Panc1 (cell line): Measurements from ENCODE around the gene PGS1. TPM values are rescaled to one million over a fixed set of nuclear protein-coding genes. Genes with fewer than 3 reads are reported as not detected.

Experiments
- ATAC-seq: fragments of 200-7000 bp; cut with Tn5 transposase; 2 replicates; pipeline ENCODE4 v1.9.1; 2020; ENCODE audit warnings: mild to moderate bottlenecking, moderate library complexity
- BruUV-seq: library from RNA; stranded (reverse); fragments of 400-500 nt; replicated peaks from 2 replicates; lab custom pipeline; 2021; lab: Mats Ljungman, UMichigan
- CTCF ChIA-PET: fragments of 300-600 bp; sonication (Branson Sonifier 250); formaldehyde crosslinking; loops from one replicate; lab custom pipeline; 2022; ENCODE audit warnings: antibody characterized with exemption; lab: Charles Lee
- POLR2A ChIA-PET: fragments of 300-600 bp; sonication (Branson Sonifier 250); formaldehyde crosslinking; loops from one replicate; lab custom pipeline; 2022; ENCODE audit warnings: antibody characterized with exemption; lab: Charles Lee
- DNase-seq: peaks from one replicate; pipeline ENCODE4 v3.0.0-alpha.2; 2010; ENCODE audit warnings: low read depth, low spot score
- H3K27ac ChIP-seq: 2 replicates; pipeline ENCODE4 v1.5.1; 2011; ENCODE audit warnings: mild to moderate bottlenecking, low read length, inconsistent platforms
- H3K27me3 ChIP-seq: fragments of 200-500 bp; sonication (Bioruptor generic); 2 replicates; pipeline ENCODE4 v1.6.0; 2014; ENCODE audit warnings: low read length, inconsistent platforms; ENCODE audit not compliant: control insufficient read depth, insufficient read depth
- H3K36me3 ChIP-seq: fragments of 200-500 bp; sonication (Bioruptor generic); 2 replicates; pipeline ENCODE4 v1.5.1; 2014; ENCODE audit warnings: inconsistent platforms, mild to moderate bottlenecking, low read length, moderate library complexity; ENCODE audit not compliant: control insufficient read depth, insufficient read depth
- H3K4me1 ChIP-seq: 2 replicates; pipeline ENCODE4 v1.5.1; 2011; ENCODE audit warnings: inconsistent platforms, mild to moderate bottlenecking, low read length, moderate library complexity; ENCODE audit not compliant: control insufficient read depth, insufficient read depth
- H3K4me3 ChIP-seq, 2 experiments: 2 replicates each; pipeline ENCODE4 v1.5.1; 2011 to 2012; ENCODE audit warnings: low read depth in 2 of 2, low read length in 2 of 2, mild to moderate bottlenecking in 2 of 2, inconsistent platforms in 1 of 2, moderate library complexity in 1 of 2
- H3K9me3 ChIP-seq: fragments of 200-500 bp; sonication (Bioruptor generic); 2 replicates; pipeline ENCODE4 v1.5.1; 2014; ENCODE audit warnings: low read depth, mild to moderate bottlenecking, inconsistent platforms, low read length, moderate library complexity; ENCODE audit not compliant: control insufficient read depth, insufficient read depth
- CTCF ChIP-seq: fragments of 450-650 bp; IDR thresholded peaks from 2 replicates; pipeline ENCODE4 v1.5.1; 2017; ENCODE audit warnings: mild to moderate bottlenecking
- POLR2AphosphoS5 ChIP-seq: IDR thresholded peaks from 2 replicates; pipeline ENCODE4 v1.6.1; 2012; ENCODE audit warnings: mild to moderate bottlenecking, low read depth, low read length, moderate library complexity
- REST ChIP-seq, 2 experiments: IDR thresholded peaks; 2 replicates each; pipeline ENCODE4 v1.6.1; 2011 to 2012; ENCODE audit warnings: low read depth in 2 of 2, control low read depth in 1 of 2, low read length in 1 of 2, mild to moderate bottlenecking in 1 of 2, moderate library complexity in 1 of 2; ENCODE audit not compliant: insufficient read depth in 1 of 2
- SIN3A ChIP-seq: IDR thresholded peaks from 2 replicates; pipeline ENCODE4 v1.6.1; 2012; ENCODE audit warnings: low read depth, mild to moderate bottlenecking, low read length, moderate library complexity, borderline replicate concordance; ENCODE audit not compliant: insufficient read depth
- TCF7L2 ChIP-seq: IDR thresholded peaks from 2 replicates; pipeline ENCODE4 v1.6.1; 2011; ENCODE audit warnings: mild to moderate bottlenecking, low read depth, low read length, inconsistent platforms
- in situ Hi-C: cut with HindIII; loops from 2 replicates; pipeline ENCODE4 v1.10.0; 2016; ENCODE audit warnings: low sequenced_read_pairs, low pct_unique_long_range_greater_than_20kb
- intact Hi-C: fragments of 100-400 bp; cut with micrococcal nuclease; formaldehyde crosslinking; loops from one replicate; pipeline ENCODE4 v1.10.0; 2022; ENCODE audit not compliant: unreplicated experiment
- total RNA-seq: library from RNA; stranded (reverse); gene quantifications from one replicate; pipeline ENCODE4 v1.2.1, GENCODE V29; 2021; ENCODE audit not compliant: unreplicated experiment

PGS1 gene
- total RNA-seq, 1 experiment from 2014 or later = 47.5 TPM

GRCh38 chr17:78432226-78433012, 54.0 kb downstream of the PGS1 start:
- ATAC-seq = no peak
- no peak for DNase-seq
- no peaks in the 10 kb centered on the region for H3K36me3 ChIP-seq
- H3K4me1 ChIP-seq = peaks cover 2% of the 10 kb centered on the region; the same call in 1 of the 2 replicates
- POLR2A ChIA-PET = interaction anchor here (0.6 kb wide), 1 partner anchor 834 kb away, joined by 3 read pairs; no protein-coding TSS in a partner anchor
- intact Hi-C loops = no loop called here
- H3K27ac ChIP-seq = no peak overlapping the region
- BruUV-seq = no TSS peak
- no peaks in the 10 kb centered on the region for H3K9me3 ChIP-seq
- no peak overlapping the region for H3K4me3 ChIP-seq
- CTCF ChIA-PET = interaction anchor here (0.6 to 0.9 kb wide), 4 partner anchors 64 to 305 kb away, joined by 3 to 8 read pairs (median 4); no protein-coding TSS in a partner anchor
- no peaks in the 10 kb centered on the region for H3K27me3 ChIP-seq
- in situ Hi-C loops = no loop called here
- no peak for TF ChIP-seq SIN3A
- TF ChIP-seq POLR2AphosphoS5 = no peak
- TF ChIP-seq TCF7L2 = no peak
- TF ChIP-seq CTCF = no peak
- no peak for TF ChIP-seq REST (IDR thresholded peaks at IDR 0.05; ENCODE audit: insufficient read depth in 1 of 2, low read depth in 2 of 2, low read length in 1 of 2)

- intact Hi-C loops = no loop called here
- in situ Hi-C loops = no loop called here
- Histone ChIP-seq H3K4me1 (peaks cover 2% of the 10 kb centered on the region; the same call in 1 of the 2 replicates), H3K36me3 (no peaks in the 10 kb centered on the region), H3K27me3 (no peaks in the 10 kb centered on the region), H3K4me3 (no peak overlapping the region), H3K27ac (no peak overlapping the region), H3K9me3 (no peaks in the 10 kb centered on the region)
- no peak for DNase-seq
- TF ChIP-seq REST (IDR thresholded peaks at IDR 0.05; ENCODE audit: insufficient read depth in 1 of 2, low read depth in 2 of 2, low read length in 1 of 2) = no peak
- TF ChIP-seq CTCF = no peak
- no peak for TF ChIP-seq POLR2AphosphoS5
- TF ChIP-seq TCF7L2 = no peak
- TF ChIP-seq SIN3A = no peak
- no peak; the same call in 1 of the 2 replicates for ATAC-seq
- POLR2A ChIA-PET = no interaction called here
- CTCF ChIA-PET = interaction anchor here (0.6 kb wide), 1 partner anchor 69 kb away, joined by 3 read pairs; no protein-coding TSS in a partner anchor
- BruUV-seq = no TSS peak
These were observed 54.7 kb downstream of the PGS1 start for GRCh38 chr17:78433013-78433727.
